ENCODE results near the gene CAND2. TPM values are rescaled to one million over a fixed set of nuclear protein-coding genes. Genes with fewer than 3 reads are reported as not detected.

Gene CAND2
- total and polyA plus RNA-seq, 9 of the 15 experiments (the other 6 are each of a cell fraction or from before 2014, with no cell fraction given) = 0.91 to 14.9 (median 4.3) TPM

DNA sequence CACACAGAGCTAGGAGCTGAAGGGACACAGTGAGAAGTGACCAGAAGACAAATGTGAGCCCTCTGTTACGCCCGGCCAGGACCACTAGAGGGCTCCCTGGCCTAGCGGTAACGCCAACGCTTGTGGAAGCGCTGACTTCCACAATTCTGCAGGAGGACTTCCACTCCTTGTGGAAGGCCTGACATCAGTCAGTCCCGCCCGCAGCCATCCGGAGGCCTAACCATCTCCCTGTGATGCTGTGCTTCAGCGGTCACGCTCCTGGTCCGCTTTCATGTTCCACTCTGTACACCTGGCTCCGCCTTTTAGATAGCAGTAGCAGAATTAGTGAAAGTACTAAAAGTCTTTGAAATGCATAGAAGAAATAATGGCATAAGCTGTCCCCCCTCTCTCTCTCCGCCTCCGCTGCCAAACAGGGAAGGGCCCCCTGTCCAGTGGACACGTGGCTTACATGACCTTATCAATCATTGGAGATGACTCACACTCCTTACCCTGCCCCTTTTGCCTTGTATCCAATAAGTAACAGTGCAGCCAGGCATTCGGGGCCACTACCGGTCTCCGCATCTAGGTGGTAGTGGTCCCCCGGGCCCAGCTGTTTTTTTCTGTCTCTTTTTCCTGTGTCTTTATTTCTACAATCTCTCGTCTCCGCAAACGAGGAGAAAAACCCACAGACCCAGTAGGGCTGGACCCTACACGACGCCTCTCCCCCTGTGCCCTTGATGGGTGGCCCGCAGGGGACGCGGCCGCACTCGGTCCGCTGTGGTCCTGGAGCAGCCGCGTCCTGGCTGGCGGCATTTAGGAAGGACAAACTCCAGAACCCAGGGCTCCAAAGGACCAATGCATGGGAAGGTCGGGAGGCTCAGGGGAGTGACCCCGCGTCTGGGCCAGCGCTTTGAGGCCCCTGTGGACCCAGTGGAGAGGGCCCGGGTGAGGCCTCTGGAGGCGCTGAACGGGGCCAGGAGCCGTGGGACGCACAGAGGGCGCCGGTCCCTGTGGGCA, 71.9 kb downstream of the CAND2 start:
- ChIA-PET POLR2A (interaction anchor here (0.6 to 2.4 kb wide), 14 partner anchors 10 to 749 kb away, joined by 3 to 10 read pairs (median 4); partner anchors contain the start of gene RPL32), CTCF (ENCODE audit: low intra/inter-chr PET ratio) (interaction anchor here (0.6 to 3.1 kb wide), 5 partner anchors 23 to 415 kb away, joined by 3 to 42 read pairs (median 4); partner anchors contain the start of gene RPL32)
- WGBS (ENCODE audit: insufficient coverage, low coverage, missing lambda C conversion rate) = 5% methylated on average over 45 of the region's 45 CpGs
- Histone ChIP-seq H3K9ac (ENCODE audit: insufficient read depth in 1 of 2, low read depth in 2 of 2, low read length in 2 of 2) (peak overlapping the region; percentile 79 to 88), H3K9me1 (ENCODE audit: control insufficient read depth, insufficient read depth, low read length) (no peaks in the 10 kb centered on the region), H3K79me2 (ENCODE audit: control insufficient read depth, insufficient read depth, low read length) (no peaks in the 10 kb centered on the region), H3K36me3 (ENCODE audit: control insufficient read depth, insufficient read depth, low read length) (no peaks in the 10 kb centered on the region), H3K9me3 (replicated peaks; ENCODE audit: control insufficient read depth, insufficient read depth, low read depth, low read length) (peaks cover 10% of the 10 kb centered on the region), H3K4me3 (peak overlapping the region; percentile 47), H3K4me1 (replicated peaks in 1 of 2; ENCODE audit: control insufficient read depth in 2 of 2, insufficient read depth in 2 of 2, low read length in 2 of 2) (peaks cover 8 to 22% of the 10 kb centered on the region in 2 experiments), H3K4me2 (ENCODE audit: insufficient read depth, low read length) (peak overlapping the region; percentile 94), H2AFZ (ENCODE audit: low read depth, low read length) (peak overlapping the region; percentile 97), H4K20me1 (replicated peaks; ENCODE audit: control insufficient read depth, insufficient read depth, low read length) (no peaks in the 10 kb centered on the region), H3K27me3 (ENCODE audit: control insufficient read depth in 2 of 2, insufficient read depth in 2 of 2, low read length in 2 of 2) (no peaks in the 10 kb centered on the region), H3K27ac (ENCODE audit: extremely low read depth, low read depth, low read length) (peak overlapping the region; percentile 79)
- no TSS peak for BruUV-seq (replicated peaks)
- in situ Hi-C loops (cut with MboI) = no loop called here
- DNase-seq (ENCODE audit: extremely low read depth in 1 of 4, low spot score in 3 of 4) = peak; percentile 85 to 97 (median 86)
- FAIRE-seq = peak; percentile 95
- intact Hi-C loops (cut with micrococcal nuclease) = loop anchor here (1.0 kb wide), 3 partner anchors 10 to 116 kb away; no protein-coding TSS in a partner anchor
- ATAC-seq = peak; percentile 89
- TF ChIP-seq FOXK2 (conservative IDR thresholded peaks at IDR 0.05 in 1 of 2, IDR thresholded peaks at IDR 0.05 in 1 of 2; ENCODE audit: low read depth in 2 of 2) (peak; percentile 38 to 76), KDM4B (IDR thresholded peaks at IDR 0.05; ENCODE audit: borderline replicate concordance in 2 of 2, low read depth in 1 of 2) (no peak), NR3C1 (CRISPR knock-in tag; IDR thresholded peaks at IDR 0.05) (no peak), MEF2D (tag; conservative IDR thresholded peaks at IDR 0.05; ENCODE audit: low read depth) (peak; percentile 12; the same call in 1 of the 2 replicates), LARP7 (IDR thresholded peaks at IDR 0.05) (0 out of 2 replicates have a peak, but pooled peaks have one; percentile 27), SMAD2 (IDR thresholded peaks at IDR 0.05; ENCODE audit: low read depth, low read length) (no peak)
- TF ChIP-seq, protein P1, sequence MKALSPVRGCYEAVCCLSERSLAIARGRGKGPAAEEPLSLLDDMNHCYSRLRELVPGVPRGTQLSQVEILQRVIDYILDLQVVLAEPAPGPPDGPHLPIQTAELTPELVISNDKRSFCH (CRISPR knock-in tag; IDR thresholded peaks at IDR 0.05) = no peak
- TF ChIP-seq, protein P1 (tag; IDR thresholded peaks at IDR 0.05) = peak; percentile 94
- TF ChIP-seq, protein P2, sequence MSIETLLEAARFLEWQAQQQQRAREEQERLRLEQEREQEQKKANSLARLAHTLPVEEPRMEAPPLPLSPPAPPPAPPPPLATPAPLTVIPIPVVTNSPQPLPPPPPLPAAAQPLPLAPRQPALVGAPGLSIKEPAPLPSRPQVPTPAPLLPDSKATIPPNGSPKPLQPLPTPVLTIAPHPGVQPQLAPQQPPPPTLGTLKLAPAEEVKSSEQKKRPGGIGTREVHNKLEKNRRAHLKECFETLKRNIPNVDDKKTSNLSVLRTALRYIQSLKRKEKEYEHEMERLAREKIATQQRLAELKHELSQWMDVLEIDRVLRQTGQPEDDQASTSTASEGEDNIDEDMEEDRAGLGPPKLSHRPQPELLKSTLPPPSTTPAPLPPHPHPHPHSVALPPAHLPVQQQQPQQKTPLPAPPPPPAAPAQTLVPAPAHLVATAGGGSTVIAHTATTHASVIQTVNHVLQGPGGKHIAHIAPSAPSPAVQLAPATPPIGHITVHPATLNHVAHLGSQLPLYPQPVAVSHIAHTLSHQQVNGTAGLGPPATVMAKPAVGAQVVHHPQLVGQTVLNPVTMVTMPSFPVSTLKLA (conservative IDR thresholded peaks at IDR 0.05) = peak; percentile 98 to 99

Measured in K562 (cell line).